ENCODE measurements around the gene KRTAP5-3.
"Not testable (repeated sequence)": the region's sequence is repeated elsewhere in the genome, so short reads cannot be mapped to it uniquely, and the experiment has no call there.

DNA sequence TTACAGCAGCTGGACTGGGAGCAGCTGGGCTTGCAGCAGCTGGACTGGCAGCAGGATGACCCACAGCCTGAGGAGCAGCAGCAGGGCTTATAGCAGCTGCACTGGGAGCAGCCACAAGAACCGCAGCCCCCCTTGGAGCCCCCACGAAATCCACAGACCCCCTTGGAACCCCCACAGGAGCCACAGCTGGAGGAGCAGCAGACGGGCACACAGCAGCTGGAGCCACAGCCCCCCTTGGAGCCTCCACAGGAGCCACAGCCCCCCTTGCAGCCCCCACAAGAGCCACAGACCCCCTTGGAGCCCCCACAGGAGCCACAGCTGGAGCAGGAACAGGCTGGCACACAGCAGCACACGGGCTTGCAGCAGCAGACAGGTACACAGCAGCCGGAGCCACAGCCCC lies 362 bp downstream of the KRTAP5-3 start:
- TF ChIP-seq CTCF (conservative IDR thresholded peaks at IDR 0.05); ZFX (IDR thresholded peaks at IDR 0.05): not testable (repeated sequence)
